K562 (cell line): Measurements from ENCODE around the gene MACF1. TPM values are rescaled to one million over a fixed set of nuclear protein-coding genes. Genes with fewer than 3 reads are reported as not detected.

Experiments used
- ATF1 ChIP-seq, 2 experiments: fragments of 450-650 bp in 1 of 2; IDR thresholded peaks; 2 replicates each; pipeline ENCODE4 v1.6.1; 2016; ENCODE audit warnings: missing compliant biosample characterization in 1 of 2, missing genetic modification characterization in 1 of 2
- ATF3 ChIP-seq, 2 experiments: fragments of 450-650 bp in 1 of 2; sonication (generic) in 1 of 2; formaldehyde crosslinking in 1 of 2; IDR thresholded peaks in 1 of 2; conservative IDR thresholded peaks in 1 of 2; 2 replicates each; pipeline versions ENCODE4 v1.6.1 to v1.8.1; 2016 to 2023; ENCODE audit warnings: mild to moderate bottlenecking in 2 of 2, moderate library complexity in 2 of 2, inconsistent platforms in 1 of 2, missing genetic modification reagents in 1 of 2
- BRD4 ChIP-seq: fragments of 200-600 bp; sonication (generic); IDR thresholded peaks from 2 replicates; pipeline ENCODE4 v1.6.1; 2017; ENCODE audit warnings: inconsistent platforms
- FOXA3 ChIP-seq, 2 experiments: fragments of 450-650 bp in 1 of 2; sonication (generic) in 1 of 2; formaldehyde crosslinking; IDR thresholded peaks in 1 of 2; conservative IDR thresholded peaks in 1 of 2; 2 replicates each; pipeline versions ENCODE4 v1.4.0 to v1.8.0; 2020 to 2022; ENCODE audit warnings: mild to moderate bottlenecking in 2 of 2, missing genetic modification reagents in 1 of 2
- GTF2E2 ChIP-seq: fragments of 200-800 bp; sonication (Bioruptor generic); IDR thresholded peaks from 2 replicates; pipeline ENCODE4 v1.6.1; 2016; ENCODE audit warnings: missing genetic modification characterization, missing compliant biosample characterization
- MEF2A ChIP-seq: IDR thresholded peaks from 2 replicates; pipeline ENCODE4 v1.6.1; 2011; ENCODE audit warnings: low read depth, mild to moderate bottlenecking, low read length, moderate library complexity; ENCODE audit not compliant: control insufficient read depth
- NBN ChIP-seq: fragments of 450-650 bp; IDR thresholded peaks from 2 replicates; pipeline ENCODE4 v1.6.1; 2016; ENCODE audit warnings: low read depth, mild to moderate bottlenecking
- NR2C1 ChIP-seq, 2 experiments: fragments of 450-650 bp; IDR thresholded peaks; 2 replicates each; pipeline ENCODE4 v1.6.1; 2017; ENCODE audit warnings: mild to moderate bottlenecking in 2 of 2, antibody characterized with exemption in 1 of 2, inconsistent platforms in 1 of 2, missing compliant biosample characterization in 1 of 2, missing genetic modification characterization in 1 of 2
- PATZ1 ChIP-seq: fragments of 250-450 bp; sonication (Bioruptor Pico); IDR thresholded peaks from 2 replicates; pipeline ENCODE4 v1.5.0; 2020; ENCODE audit warnings: mild to moderate bottlenecking, borderline replicate concordance
- RERE ChIP-seq: sonication (generic); formaldehyde crosslinking; IDR thresholded peaks from 2 replicates; pipeline ENCODE4 v1.8.0; 2023; ENCODE audit warnings: missing genetic modification reagents, mild to moderate bottlenecking, borderline replicate concordance
- SMAD4 ChIP-seq: fragments of 250-450 bp; sonication (Bioruptor Pico); conservative IDR thresholded peaks from 2 replicates; pipeline ENCODE4 v1.8.0; 2021; ENCODE audit warnings: inconsistent platforms, mild to moderate bottlenecking, moderate library complexity
- SOX6 ChIP-seq: fragments of 450-650 bp; IDR thresholded peaks from 2 replicates; pipeline ENCODE4 v1.6.1; 2014; ENCODE audit warnings: mild to moderate bottlenecking
- SUPT5H ChIP-seq: fragments of 450-650 bp; IDR thresholded peaks from 2 replicates; pipeline ENCODE4 v1.6.1; 2016
- TBP ChIP-seq: optimal IDR thresholded peaks from 2 replicates; pipeline ENCODE3; 2011; ENCODE audit warnings: low read depth, low read length, improper control_type of control experiment
- TCF3 ChIP-seq: sonication (generic); formaldehyde crosslinking; IDR thresholded peaks from 2 replicates; pipeline ENCODE4 v1.4.0; 2020; ENCODE audit warnings: mild to moderate bottlenecking, missing genetic modification reagents
- TFAP4 ChIP-seq: sonication (generic); formaldehyde crosslinking; IDR thresholded peaks from 2 replicates; pipeline ENCODE4 v1.8.0; 2022; ENCODE audit warnings: missing genetic modification reagents, mild to moderate bottlenecking, moderate library complexity, borderline replicate concordance
- XRCC5 ChIP-seq: fragments of 200-400 bp; formaldehyde crosslinking; IDR thresholded peaks from 2 replicates; pipeline ENCODE4 v1.6.1; 2017; ENCODE audit warnings: low read depth, mild to moderate bottlenecking, low read length
- polyA plus RNA-seq, 8 experiments: library from polyadenylated mRNA; depleted of rRNA in 4 of 8; stranded (reverse) in 5 of 8; unstranded in 3 of 8; fragments of >200 nt; fragmentation: Nextera tagmentation in 2 of 8; fragmentation: Illumina TruSeq in 1 of 8; extraction: Ambion mirVana in 2 of 8; extraction: Trizol in 1 of 8; gene quantifications; 2 replicates each; pipeline versions ENCODE4 v1.2.1 to v1.2.3, GENCODE V29; 2011 to 2014; ENCODE audit warnings: inconsistent platforms in 1 of 8, missing spikeins in 1 of 8
- total RNA-seq, 7 experiments: library from RNA; depleted of rRNA in 6 of 7; stranded (reverse); fragments of >200 nt in 6 of 7; fragmentation: Illumina TruSeq in 2 of 7; extraction: Trizol in 2 of 7; gene quantifications; 2 replicates each; pipeline versions ENCODE4 v1.2.1 to v1.2.3, GENCODE V29; 2011 to 2021; ENCODE audit warnings: low replicate concordance in 1 of 7

The MACF1 gene
- total and polyA plus RNA-seq, 9 of the 15 experiments (the other 6 are each of a cell fraction or from before 2014, with no cell fraction given): 13.2 to 232 (median 112) TPM

- TF ChIP-seq ATF3 (IDR thresholded peaks at IDR 0.05): peak; percentile 85
- TF ChIP-seq ATF3 (CRISPR knock-in tag; conservative IDR thresholded peaks at IDR 0.05): no peak; the same call in 1 of the 2 replicates
- TF ChIP-seq FOXA3 (CRISPR knock-in tag; conservative IDR thresholded peaks at IDR 0.05 in 1 of 2, IDR thresholded peaks at IDR 0.05 in 1 of 2): peak; percentile 77 to 93
- TF ChIP-seq TCF3 (CRISPR knock-in tag): peak; percentile 59; the same call in 1 of the 2 replicates
- TF ChIP-seq NR2C1 (IDR thresholded peaks at IDR 0.05): no peak
- TF ChIP-seq NR2C1 (tag; IDR thresholded peaks at IDR 0.05): 0 out of 2 replicates have a peak, but pooled peaks have one; percentile 13
- TF ChIP-seq NBN: peak; percentile 43; the same call in 1 of the 2 replicates
- TF ChIP-seq SMAD4 (CRISPR knock-in tag): peak; percentile 29
- TF ChIP-seq RERE (CRISPR knock-in tag): peak; percentile 43; the same call in 1 of the 2 replicates
- peak; percentile 29; the same call in 1 of the 2 replicates for TF ChIP-seq SUPT5H
- TF ChIP-seq GTF2E2: peak; percentile 73; the same call in 1 of the 2 replicates
- TF ChIP-seq ATF1 (CRISPR knock-in tag; IDR thresholded peaks at IDR 0.05): no peak
- TF ChIP-seq ATF1 (tag; IDR thresholded peaks at IDR 0.05): peak; percentile 81
- TF ChIP-seq TFAP4 (CRISPR knock-in tag): peak; percentile 41; the same call in 1 of the 2 replicates
- TF ChIP-seq SOX6: peak; percentile 81
- TF ChIP-seq TBP: peak; percentile 55
- TF ChIP-seq BRD4: no peak
- no peak for TF ChIP-seq PATZ1 (CRISPR knock-in tag)
- TF ChIP-seq MEF2A: peak; percentile 87; the same call in 1 of the 2 replicates
- no peak for TF ChIP-seq XRCC5
Observed at GRCh38 chr1:39204441-39205081, at the start of gene MACF1 (continued).
